H1 (cell line): ENCODE results near the gene OR52I1. TPM values are rescaled to one million over a fixed set of nuclear protein-coding genes. Genes with fewer than 3 reads are reported as not detected.
A peak's percentile ranks its signal among the peaks of the same experiment; 100 is the strongest.

Experiments
- BACH1 ChIP-seq: IDR thresholded peaks from 2 replicates; pipeline ENCODE4 v1.6.1; 2012; ENCODE audit warnings: low read length, improper control_type of control experiment
- CHD2 ChIP-seq: IDR thresholded peaks from 2 replicates; pipeline ENCODE4 v1.6.1; 2012; ENCODE audit warnings: low read length, improper control_type of control experiment
- EGR1 ChIP-seq: IDR thresholded peaks from 2 replicates; pipeline ENCODE4 v1.6.1; 2011; ENCODE audit warnings: low read depth, low read length, borderline replicate concordance
- HDAC2 ChIP-seq, 2 experiments: fragments of 300-600 bp in 1 of 2; sonication (generic) in 1 of 2; IDR thresholded peaks; 2 replicates each; pipeline ENCODE4 v1.6.1; 2011 to 2012; ENCODE audit warnings: low read depth in 2 of 2, low read length in 2 of 2, mild to moderate bottlenecking in 2 of 2, moderate library complexity in 2 of 2, borderline replicate concordance in 1 of 2, inconsistent platforms in 1 of 2
- KDM5A ChIP-seq: fragments of 200-600 bp; IDR thresholded peaks from 2 replicates; pipeline ENCODE4 v1.7.1; 2012; ENCODE audit warnings: mild to moderate bottlenecking, low read length, inconsistent platforms, mixed read lengths
- MAFK ChIP-seq: IDR thresholded peaks from 2 replicates; pipeline ENCODE4 v1.6.1; 2012; ENCODE audit warnings: low read depth, mild to moderate bottlenecking, improper control_type of control experiment, low read length
- MAX ChIP-seq: IDR thresholded peaks from 2 replicates; pipeline ENCODE4 v1.6.1; 2012; ENCODE audit warnings: inconsistent platforms
- POU5F1 ChIP-seq: IDR thresholded peaks from 2 replicates; pipeline ENCODE4 v1.6.1; 2011; ENCODE audit warnings: low read depth, mild to moderate bottlenecking, low read length, moderate library complexity
- RFX5 ChIP-seq: IDR thresholded peaks from 2 replicates; pipeline ENCODE4 v1.6.1; 2011; ENCODE audit warnings: low read depth, low read length, improper control_type of control experiment, borderline replicate concordance
- RXRA ChIP-seq: IDR thresholded peaks from 2 replicates; pipeline ENCODE4 v1.6.1; 2011; ENCODE audit warnings: low read depth, mild to moderate bottlenecking, low read length, moderate library complexity; ENCODE audit not compliant: insufficient read depth
- SIN3A ChIP-seq, 2 experiments: IDR thresholded peaks in 1 of 2; conservative IDR thresholded peaks in 1 of 2; 2 replicates each; pipeline ENCODE4 v1.6.1; 2011 to 2012; ENCODE audit warnings: low read length in 2 of 2, improper control_type of control experiment in 1 of 2, low read depth in 1 of 2, mild to moderate bottlenecking in 1 of 2
- SP2 ChIP-seq: IDR thresholded peaks from 2 replicates; pipeline ENCODE4 v1.6.1; 2012; ENCODE audit warnings: mild to moderate bottlenecking, low read length, inconsistent platforms
- TAF7 ChIP-seq: optimal IDR thresholded peaks from 2 replicates; pipeline ENCODE3; 2011; ENCODE audit warnings: low read depth, mild to moderate bottlenecking, inconsistent platforms, low read length, moderate library complexity, borderline replicate concordance
- TBP ChIP-seq: IDR thresholded peaks from 2 replicates; pipeline ENCODE4 v1.6.1; 2011; ENCODE audit warnings: low read depth, low read length, improper control_type of control experiment
- polyA plus RNA-seq, 7 experiments: library from polyadenylated mRNA; depleted of rRNA in 3 of 7; stranded (reverse) in 5 of 7; unstranded in 2 of 7; fragments of >200 nt in 5 of 7; fragments of 200-250 nt in 2 of 7; gene quantifications; 1 replicate in 5 of 7; 2 replicates in 1 of 7; 4 replicates in 1 of 7; pipeline versions ENCODE4 v1.2.1 to v1.2.3, GENCODE V29; 2011 to 2013; ENCODE audit warnings: missing spikeins in 2 of 7, mixed read lengths in 2 of 7
- total RNA-seq: library from RNA; stranded (reverse); fragmentation: NEBNext Ultra II Directional; extraction: Animal tissue kit (Norgen Biotek cat#: 25700); gene quantifications from 2 replicates; pipeline ENCODE4 v1.2.1, GENCODE V29; 2021

Gene OR52I1
- total and polyA plus RNA-seq, 2 of the 8 experiments (the other 6 are each of a cell fraction or from before 2014, with no cell fraction given), result not detected

- TF ChIP-seq SIN3A (conservative IDR thresholded peaks at IDR 0.05 in 1 of 2, IDR thresholded peaks at IDR 0.05 in 1 of 2; ENCODE audit: low read depth in 1 of 2, low read length in 2 of 2) (no peak), MAX (peak; percentile 46; the same call in 1 of the 2 replicates), RFX5 (no peak), BACH1 (no peak), POU5F1 (no peak), HDAC2 (IDR thresholded peaks at IDR 0.05; ENCODE audit: borderline replicate concordance in 1 of 2, low read depth in 2 of 2, low read length in 2 of 2) (no peak), CHD2 (no peak), EGR1 (no peak), TBP (no peak), TAF7 (no peak), SP2 (no peak), KDM5A (no peak), RXRA (no peak), MAFK (no peak)
Measured at GRCh38 chr11:4551346-4551979, 42.4 kb upstream of the OR52I1 start (continued).
